SK-MEL-5 (cell line): ENCODE results near the gene CDK5RAP2. TPM values are rescaled to one million over a fixed set of nuclear protein-coding genes. Genes with fewer than 3 reads are reported as not detected.

Experiments
- DNase-seq: peaks from one replicate; pipeline ENCODE4 v3.0.0-alpha.2; 2016; ENCODE audit warnings: low read depth, low spot score
- in situ Hi-C: cut with HindIII; loops from 2 replicates; pipeline ENCODE4 v1.10.0; 2016; ENCODE audit warnings: low sequenced_read_pairs, high pct_unique_total_duplicates, low pct_unique_long_range_greater_than_20kb
- total RNA-seq: library from RNA; depleted of rRNA; stranded (reverse); fragments of >200 nt; shearing (Covaris generic); gene quantifications from 2 replicates; pipeline ENCODE4 v1.2.3, GENCODE V29; 2014

Gene CDK5RAP2
- total RNA-seq, 1 experiment from 2014 or later = 114 TPM

DNA sequence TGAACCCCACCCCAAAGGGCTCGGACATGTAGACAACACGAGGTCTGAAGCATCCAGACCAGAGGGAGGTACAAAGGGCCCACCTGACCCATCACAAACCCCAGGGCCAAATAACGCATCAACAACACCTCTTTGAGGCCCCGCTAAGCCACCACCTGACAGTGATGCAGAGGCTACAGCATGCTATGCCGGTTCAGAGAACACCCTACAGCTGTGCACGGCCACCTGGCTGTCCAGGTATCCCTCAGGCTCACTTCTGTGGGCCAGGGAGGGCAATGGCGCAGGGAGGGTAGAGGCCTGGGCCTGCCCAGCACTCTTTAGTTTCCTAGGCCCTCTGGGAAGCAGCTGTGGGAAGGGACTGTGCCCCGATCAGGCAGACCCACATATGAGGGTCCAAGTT, 190.1 kb downstream of the CDK5RAP2 start:
- in situ Hi-C loops = no loop called here
- DNase-seq = no peak

- in situ Hi-C loops = no loop called here
- no peak for DNase-seq
Measured at GRCh38 chr9:120389300-120389699, 190.7 kb downstream of the CDK5RAP2 start.

DNA sequence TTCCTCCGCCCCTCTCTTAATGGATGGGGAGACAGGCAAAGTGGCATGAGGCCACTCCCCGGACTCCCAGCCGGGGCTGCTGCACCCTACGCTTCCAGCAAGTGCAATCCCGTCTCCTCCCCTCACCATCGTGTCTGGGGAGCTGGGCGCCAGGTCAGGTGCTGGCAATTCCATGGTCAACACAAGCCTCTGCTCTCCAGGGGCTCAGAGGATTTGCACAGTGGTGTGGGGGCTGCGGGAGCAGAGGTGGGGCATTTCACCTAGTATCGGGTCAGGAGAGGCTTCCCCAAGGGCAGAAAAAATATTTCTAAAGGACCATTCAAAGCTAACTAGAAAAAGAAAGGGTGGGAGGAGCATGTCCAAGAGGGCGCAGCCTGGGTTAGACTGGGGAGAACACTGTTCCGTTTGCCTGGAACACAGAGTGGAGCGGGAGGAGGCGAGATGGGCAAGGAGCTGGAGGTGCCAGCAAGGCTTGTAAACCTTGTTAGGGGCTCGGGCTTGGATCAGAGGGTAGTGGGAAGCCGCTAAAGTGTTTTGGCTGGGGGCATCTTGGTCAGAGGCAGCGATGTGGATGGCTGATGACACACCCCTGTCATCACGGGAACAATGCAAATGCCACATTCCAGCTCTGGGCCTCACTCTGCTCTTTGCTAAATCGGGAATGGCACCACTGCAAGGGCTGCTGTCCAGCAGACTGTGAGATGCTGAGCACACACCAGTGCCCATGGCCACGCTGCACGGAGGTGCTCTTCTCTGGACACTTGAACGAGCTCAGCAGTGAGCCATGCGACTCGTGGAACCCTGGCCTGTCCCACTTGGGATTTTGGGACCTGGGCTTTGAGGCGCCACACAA, 191.7 kb downstream of the CDK5RAP2 start:
- DNase-seq = no peak
- in situ Hi-C loops = no loop called here

DNA sequence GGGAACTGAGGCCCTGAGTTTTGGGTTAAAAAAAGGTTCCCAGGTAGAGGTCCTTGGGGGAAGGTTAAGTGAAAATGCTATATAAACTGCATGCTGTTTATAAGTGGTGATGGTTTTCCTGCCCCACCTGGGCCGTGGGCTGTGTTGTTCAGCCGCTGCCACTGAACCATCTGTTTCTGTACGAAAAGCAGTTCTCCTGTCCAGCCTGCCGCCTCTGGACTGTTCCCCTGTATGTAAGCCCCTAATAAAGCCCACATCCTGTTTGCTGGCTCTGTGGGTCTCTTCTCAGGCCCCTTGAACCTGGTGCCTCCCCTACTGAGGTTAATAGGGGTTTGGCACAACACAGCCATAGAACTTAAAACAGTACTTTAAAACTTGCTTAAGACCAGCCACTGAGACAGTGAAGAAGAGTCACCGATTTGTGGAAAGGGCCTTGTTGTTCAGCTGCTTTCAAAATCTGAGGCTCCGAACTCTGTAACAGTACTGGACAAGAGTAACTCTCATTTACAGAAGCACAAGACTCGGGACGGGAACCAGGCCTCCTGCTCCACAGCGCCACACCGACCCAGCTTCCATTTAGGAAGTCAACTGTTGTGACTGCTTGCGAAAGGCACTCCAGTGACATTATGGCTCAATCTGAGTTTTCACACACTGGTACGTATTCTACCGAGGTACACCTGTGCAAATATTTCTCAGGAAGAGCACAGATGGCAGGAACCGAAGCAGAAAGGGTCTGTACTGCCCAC, 192.5 kb downstream of the CDK5RAP2 start:
- in situ Hi-C loops = no loop called here
- DNase-seq = no peak

- in situ Hi-C loops = no loop called here
- DNase-seq = no peak
Measured at GRCh38 chr9:120386390-120387131, 193.4 kb downstream of the CDK5RAP2 start.

DNA sequence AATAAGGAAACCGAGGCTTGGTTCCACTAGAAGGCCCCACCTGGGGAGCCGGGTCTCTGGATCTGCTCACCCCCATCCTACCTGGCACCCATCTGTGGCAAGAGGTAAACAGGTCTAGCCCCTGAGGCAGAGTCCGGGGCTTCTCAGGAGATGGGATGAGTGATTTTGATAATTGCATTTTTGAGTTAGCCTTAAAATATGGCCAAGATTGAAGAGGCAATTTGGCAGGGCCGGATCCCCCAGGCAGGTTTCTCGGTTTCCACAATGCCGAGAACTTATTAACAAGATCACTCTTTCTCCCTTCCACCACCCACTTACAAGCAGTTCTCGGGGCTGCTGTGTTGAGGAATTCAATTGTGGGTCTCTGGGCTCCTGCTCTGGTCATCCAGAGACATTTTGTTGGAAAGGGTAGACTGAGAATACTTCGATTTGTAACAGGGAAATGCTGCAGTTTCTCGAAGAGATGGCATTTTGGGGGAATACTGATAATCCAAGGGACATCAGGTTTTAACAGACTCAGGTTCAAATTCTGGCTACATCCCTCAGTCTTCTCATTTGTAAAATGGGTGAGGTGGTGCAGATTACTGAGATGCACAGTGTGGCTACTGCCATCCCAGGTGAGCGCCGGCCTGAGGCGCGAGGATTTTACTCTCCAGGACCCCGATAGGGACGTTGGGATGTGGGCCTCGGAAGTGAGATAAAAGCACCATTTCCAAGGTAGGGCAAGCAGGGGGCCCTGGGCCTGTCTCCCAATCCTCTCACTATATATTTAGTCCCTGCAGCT, 194.2 kb downstream of the CDK5RAP2 start:
- in situ Hi-C loops = no loop called here
- DNase-seq = no peak

- in situ Hi-C loops = no loop called here
- DNase-seq = no peak
Measured at GRCh38 chr9:120384925-120385272, 195.1 kb downstream of the CDK5RAP2 start.

DNA sequence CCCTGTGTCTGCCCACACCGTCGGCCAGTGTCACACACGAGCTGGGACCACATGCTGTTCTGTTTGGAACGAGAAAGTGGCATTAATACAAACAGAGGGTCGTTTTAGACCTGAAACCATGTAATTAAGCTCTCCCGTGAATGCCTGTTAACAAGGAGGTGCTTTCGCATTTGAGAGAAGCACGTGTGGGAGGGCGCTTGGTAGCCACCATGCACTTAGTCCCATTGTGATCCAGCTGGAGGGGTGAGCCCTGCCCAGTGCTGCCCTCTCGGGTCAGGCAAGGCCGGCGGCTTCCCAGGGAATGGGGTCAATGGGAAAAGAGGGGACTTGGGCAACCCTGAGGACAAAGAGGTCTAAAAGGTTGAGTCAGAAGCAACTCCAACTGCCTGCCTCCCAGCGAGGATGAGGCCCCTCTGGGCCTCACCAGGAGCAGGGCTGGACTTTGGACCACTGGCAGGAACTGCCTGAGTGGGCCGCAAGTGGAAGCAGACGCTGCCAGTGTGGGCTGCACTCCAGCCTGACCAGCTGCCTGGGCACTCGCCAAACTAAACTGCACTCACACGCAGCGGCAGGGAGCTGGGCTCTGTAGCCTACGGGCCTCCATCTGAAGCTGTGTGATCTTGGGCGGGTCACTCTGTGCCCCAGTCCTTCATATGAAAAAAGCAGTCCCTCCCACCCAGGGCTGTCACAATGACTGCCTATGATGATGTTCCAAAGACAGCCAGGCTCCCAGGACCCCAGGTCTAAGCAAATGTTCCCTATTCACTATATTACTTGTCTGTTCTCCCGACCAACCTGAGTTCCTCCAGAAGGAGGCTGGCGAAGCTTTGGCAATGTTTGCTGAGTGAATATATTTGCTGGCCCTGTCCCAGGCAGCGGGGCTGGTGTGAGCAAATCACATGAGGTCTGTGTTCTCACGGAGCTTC, 195.7 kb downstream of the CDK5RAP2 start:
- in situ Hi-C loops = no loop called here
- no peak for DNase-seq

DNA sequence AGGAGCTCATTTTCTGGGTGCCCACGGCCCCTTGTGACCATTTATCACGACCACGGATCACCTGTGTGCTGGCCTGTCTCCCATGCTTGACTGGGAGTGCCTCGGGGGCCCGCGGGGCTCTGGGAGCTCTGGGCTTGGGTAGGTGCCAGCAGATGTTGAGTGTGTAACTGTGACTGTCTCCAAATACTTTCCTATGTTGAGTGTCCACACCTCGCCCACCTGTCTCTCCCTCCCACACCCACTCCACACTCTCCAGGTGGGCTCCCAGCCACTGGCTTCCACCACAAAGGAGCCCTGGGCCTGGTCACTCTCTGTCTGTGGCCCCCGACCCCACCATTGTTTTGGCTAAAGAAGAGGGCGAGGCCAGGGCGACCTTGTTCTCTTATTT, 196.4 kb downstream of the CDK5RAP2 start:
- in situ Hi-C loops = no loop called here
- DNase-seq = no peak

- in situ Hi-C loops = no loop called here
- DNase-seq = no peak
Measured at GRCh38 chr9:120382453-120382852, 197.5 kb downstream of the CDK5RAP2 start.

- in situ Hi-C loops = no loop called here
- DNase-seq = no peak
Measured at GRCh38 chr9:120381839-120382238, 198.1 kb downstream of the CDK5RAP2 start.

DNA sequence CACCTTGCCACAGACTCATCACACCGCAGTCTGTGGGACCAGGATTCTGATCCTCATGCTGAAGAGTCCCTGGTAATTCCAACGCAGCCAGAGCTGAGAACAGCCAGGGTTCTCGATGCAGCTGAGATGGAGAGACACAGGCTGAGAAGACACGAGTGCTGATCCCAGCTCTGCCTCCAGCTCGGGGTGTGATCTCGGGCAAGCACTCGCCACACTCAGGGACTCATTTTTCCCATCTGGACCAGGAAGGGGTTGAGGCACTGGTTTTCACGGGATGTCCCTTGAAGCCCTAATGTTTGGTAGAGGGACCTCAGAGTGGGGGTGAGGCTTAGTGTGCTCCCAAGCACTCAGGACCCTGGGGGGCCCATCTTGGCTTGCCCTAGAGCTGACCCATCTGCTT, 200.4 kb downstream of the CDK5RAP2 start:
- in situ Hi-C loops = no loop called here
- no peak for DNase-seq

GRCh38 chr9:120378680-120379079, 201.3 kb downstream of the CDK5RAP2 start:
- in situ Hi-C loops = no loop called here
- no peak for DNase-seq

DNA sequence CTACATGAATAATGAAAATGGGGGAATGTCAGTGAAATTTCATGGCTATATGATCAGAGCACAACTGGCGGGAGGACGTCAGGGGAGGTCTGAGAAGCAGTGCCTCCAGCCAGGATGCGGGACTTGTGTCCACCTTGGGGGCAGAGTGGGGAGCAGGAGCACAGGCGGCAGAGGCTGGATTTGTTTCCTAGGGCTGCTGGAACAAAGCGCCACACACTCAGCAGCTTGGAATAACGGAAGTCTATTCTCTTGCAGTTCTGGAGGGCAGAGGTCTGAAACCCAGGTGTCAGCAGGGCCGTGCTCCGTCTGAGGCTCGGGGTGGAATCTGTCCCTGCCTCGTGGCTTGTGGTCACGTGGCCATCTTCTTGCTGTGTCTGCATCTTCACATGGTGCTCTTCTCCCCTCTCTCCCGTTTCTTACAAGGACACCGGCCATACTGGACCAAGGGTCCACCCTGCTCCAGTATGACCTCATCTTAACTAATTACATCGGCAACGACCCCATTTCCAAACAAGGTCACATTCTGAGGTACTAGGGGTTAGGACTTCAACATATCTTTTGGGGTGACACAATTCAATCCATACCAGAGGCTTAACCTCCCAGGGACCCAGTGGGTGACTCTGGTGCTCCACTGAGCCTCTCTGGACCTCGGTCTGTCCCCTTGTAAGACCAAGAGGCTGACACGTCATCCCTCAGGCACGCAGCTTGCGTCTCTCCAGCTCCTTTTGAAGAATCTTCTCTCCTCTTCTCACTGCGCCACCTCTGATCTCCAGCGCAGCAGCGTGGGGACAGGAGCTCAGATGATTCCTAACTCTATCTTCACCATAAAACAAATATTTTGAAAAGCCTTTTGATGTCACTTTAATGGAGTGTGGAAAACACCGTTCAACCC, 202.5 kb downstream of the CDK5RAP2 start:
- no peak for DNase-seq

DNA sequence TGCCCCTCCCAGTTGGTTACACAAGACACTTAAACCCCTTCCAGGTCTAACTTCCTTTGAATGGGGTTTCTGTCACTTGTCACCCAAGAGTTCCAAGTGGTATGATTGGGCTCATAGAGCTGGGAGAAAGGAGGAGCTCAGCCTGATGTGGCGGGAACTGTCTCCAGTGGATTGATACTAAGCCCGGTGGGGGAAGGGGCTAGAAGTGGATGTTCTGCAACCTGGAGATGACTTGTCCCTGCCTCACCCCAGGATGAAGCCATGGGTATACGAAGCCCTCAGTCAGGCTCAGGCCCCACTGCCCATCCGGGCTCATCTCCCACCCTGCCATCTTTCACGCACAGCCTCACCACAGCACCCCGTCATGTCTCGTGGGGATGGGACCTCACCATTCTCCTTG, 203.9 kb downstream of the CDK5RAP2 start:
- DNase-seq = no peak
- in situ Hi-C loops = no loop called here

More for the DNA sequence above, 202.5 kb downstream of the CDK5RAP2 start:
- in situ Hi-C loops = no loop called here

- in situ Hi-C loops = no loop called here
- no peak for DNase-seq
Measured at GRCh38 chr9:120375316-120375715, 204.7 kb downstream of the CDK5RAP2 start.
